ENCODE data around the gene TMEM198. TPM values are rescaled to one million over a fixed set of nuclear protein-coding genes. Genes with fewer than 3 reads are reported as not detected.
A peak's percentile ranks its signal among the peaks of the same experiment; 100 is the strongest.

The TMEM198 gene
- total RNA-seq, 1 experiment from 2014 or later: 2.3 TPM

DNA sequence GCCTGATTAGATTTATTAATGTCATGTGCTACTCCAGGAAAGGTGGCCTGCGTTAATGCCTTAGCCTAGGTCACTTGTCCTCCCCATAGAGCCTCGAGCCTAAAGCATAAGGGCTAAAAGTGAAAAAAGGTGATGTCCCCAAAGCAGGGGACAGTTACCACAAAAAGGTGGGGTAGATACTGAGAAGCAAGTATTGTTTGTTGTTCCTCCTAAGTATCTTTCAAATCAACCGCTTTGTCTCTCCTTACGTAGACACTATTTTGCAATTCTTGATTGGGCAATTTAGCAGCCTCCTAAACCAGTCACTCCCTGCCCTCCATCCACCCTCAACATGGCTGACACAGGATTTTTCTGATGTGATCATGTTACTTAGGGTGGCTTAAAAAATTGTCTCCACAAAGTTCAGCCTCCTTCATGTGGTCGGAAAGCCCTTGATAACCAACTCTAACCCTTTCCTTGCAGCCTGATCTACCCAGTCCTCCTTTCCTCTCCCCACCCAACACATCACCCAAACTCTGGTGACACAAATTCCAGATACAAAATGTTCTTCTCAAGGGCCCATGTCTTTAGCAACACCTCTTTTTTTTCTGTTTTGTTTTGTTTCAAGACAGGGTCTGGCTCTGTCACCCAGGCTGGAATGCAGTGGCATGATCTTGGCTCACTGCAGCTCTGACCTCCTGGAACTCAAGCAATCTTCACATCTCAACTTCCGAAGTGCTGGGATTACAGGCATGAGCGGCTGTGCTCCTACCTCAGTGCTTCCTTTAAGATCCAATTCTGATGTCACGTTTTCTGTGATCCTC is 35.2 kb downstream of the TMEM198 start:
- DNase-seq (ENCODE audit: low read depth): no peak

DNA sequence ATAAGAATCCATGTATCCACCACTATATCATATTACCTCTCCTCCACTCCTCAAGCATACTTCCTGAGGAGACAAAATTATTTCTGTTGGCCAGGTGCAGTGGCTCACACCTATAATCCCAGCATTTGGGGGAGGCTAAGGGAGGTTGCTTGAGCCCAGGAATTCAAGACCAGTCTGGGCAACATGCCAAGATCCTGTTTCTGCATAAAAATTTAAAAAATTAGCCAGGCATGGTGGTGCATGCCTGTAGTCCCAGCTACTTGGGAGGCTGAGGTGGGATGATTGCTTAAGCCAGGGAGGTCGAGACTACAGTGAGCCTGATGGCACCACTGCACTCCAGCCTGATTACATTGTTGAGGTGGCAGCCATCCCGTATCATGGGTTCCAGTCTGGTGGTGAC is 37.5 kb downstream of the TMEM198 start:
- DNase-seq (ENCODE audit: low read depth): no peak

DNA sequence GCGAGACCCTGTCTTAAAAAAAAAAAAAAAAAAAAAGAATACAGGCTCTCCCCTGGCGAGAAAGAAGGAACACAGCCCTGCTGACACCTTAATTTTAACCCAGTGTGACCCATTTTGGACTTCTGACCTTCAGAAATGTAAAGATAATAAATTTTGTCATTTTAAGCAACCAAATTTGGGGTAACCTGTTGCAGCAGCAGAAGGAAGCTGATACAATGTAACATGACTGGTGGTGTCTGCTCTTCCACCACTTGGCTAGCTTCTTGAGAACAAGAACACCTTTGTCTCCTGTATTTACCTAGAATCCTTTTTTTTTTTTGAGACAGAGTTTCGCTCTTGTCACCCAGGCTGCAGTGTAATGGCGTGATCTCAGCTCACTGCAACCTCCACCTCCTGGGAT is 47.3 kb downstream of the TMEM198 start:
- DNase-seq (ENCODE audit: low read depth): no peak

DNA sequence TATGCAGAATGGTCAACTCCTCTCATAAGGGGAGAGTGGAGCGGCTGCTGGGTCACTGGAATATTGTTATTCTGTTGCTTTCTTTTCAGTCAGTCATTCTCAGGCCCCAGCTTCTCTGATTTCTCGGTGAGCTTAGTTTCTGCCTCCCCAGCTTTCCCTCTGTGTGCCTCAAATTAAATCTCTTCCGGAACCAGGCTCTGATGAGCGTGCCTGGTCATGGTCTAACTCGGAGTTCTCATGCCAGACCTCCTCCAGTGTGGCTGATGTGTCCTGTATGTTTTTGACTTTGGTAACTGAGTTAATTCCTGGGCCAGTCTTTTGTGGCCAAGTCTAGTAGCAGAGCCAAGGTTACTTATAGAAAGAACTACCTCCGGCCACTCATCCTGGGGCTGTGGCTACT is 48.9 kb downstream of the TMEM198 start:
- DNase-seq (ENCODE audit: low read depth): peak; percentile 45

DNA sequence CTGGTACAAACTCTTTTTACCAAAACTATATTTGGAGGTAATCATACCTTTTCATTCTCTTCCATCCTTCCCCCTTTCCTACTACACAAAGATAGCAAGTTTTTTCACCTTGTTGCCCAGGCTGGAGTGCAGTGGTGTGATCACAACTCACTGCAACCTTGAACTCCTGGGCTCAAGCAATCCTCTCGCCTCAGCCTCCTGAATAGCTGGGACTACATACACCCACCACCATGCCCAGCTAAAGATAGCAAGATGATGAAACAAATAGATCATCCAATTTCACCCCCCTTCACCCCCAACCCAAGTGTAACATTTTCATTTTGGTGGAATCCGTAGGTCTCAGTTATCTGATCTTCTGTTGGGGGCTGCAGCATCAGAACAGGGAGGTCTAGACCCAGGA is 49.3 kb downstream of the TMEM198 start:
- DNase-seq (ENCODE audit: low read depth): no peak

DNA sequence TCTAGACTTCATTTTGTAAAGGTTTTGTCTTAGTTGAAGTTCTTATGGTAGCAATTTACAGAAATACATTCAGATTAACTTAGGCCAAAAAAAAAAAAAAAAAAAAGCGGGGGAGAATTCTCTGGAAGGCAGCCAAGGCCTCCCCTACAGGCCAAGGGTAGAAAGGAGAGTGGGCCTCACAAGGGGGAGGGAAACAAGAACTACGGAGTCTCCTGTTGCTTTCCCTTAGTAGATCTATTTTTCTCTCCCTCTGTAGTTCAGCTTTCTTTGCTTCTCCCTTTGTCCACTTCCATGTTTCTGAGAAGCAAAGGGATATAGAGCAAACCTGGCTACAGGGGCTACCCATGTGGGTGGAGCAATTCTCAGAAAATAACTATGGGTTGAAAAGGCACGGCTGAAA is 51.4 kb downstream of the TMEM198 start:
- DNase-seq (ENCODE audit: low read depth): no peak

DNA sequence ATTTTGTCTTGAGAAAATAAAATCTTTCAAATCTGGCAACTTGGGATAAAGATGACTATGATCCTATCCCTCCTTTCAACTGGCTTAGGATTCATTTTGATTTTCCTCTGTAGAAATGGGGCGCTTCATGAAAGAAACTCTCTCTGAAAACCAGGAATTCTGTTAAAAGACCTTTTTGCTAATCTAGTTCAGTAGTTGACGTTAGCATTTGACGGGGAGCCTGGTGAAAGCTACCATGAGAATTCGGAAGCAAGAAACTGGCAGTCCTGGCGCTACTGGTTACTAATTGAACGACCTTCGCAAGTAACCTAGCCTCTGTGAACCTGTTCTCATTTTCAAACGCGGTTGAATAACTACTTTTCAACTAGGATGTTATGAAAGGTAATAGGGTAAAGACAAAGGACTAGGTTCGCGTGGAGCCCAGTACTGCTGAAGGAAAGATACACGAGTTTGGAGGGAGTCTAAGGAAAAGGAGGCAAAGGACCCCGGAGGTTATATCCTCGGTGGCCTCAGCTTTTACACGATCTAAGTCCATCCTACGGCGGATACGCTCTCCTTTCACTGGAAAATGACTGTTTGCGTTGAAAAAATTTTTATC is 53.2 kb downstream of the TMEM198 start:
- peak; percentile 30 for DNase-seq (ENCODE audit: low read depth)

DNA sequence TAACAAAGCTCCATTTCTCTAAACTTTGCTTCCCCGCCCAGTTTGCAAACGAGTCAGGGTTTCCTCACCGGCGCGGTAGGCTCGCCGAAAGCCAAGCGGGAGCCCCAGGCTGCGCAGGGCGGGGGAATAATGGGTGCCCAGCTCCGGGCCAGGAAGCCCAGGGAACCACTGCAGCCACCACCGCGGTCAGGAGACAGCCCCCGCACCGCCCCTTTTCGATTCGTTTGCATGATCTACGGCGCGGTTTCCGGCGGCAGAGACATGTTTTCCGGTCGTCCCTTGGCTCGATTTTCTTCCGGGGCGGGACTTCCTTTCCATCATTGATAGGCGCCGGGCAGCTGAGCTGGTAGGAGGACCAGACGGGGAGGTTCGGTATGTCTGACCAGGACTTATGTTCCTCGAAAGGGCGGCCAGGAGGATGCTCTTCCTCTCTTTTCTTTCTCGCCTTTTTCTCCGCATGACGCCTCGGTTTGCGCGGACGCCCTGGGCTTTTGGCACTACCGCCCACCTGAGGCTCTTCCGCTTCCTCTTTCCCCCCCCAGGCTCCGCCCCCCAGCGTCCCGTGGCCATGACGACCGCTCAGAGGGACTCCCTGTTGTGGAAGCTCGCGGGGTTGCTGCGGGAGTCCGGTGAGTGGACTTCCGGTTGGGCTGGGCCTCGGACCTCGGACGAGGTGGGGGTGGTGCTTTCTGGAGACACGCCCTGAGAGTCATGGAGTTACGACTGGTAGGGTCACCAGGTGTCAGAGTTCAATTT is 53.9 kb downstream of the TMEM198 start, which contains the start of gene STK11IP:
Gene STK11IP (plus strand): TSS at position 306 of the 756 bp plus-strand sequence. CDS start 263 bp downstream, at position 569.
- DNase-seq (ENCODE audit: low read depth): peak; percentile 98

DNA sequence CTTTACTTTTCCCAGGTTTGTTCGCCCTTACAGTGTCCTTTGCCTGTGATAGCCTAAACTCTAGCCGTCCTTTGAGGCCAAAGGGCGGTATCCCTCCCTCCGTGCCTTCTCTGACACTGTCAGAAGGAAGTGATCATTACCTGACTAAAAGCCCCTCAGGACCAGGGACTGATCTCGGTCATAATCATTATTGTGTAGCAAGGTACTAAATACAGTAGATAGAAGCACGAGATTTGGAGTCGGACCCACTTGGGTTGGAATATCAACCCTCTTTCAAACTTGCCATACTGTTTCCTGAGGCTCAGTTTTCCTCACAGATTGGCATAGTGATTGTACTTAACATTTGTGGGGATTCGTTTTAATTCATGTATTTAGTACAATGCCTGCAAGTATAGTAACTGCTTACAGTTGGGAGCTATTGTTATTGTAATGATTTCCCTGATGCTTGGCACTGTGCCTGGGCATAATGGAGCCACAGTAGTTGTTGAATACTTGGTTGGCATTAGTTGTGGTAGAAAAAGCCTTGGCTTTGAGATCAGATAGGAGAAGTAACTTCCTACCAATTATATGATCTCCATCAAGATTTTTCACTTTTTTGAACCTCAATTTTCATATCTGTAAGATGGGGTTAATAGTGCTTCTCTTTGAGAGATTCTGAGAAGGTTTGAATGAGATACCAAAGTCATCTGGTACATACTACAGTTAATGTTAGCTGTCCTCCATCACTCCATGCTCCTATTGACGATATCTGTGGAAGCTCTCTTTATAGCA is 54.7 kb downstream of the TMEM198 start:
- no peak for DNase-seq (ENCODE audit: low read depth)

Other genes with a start within 250 kb of the TMEM198 start
- 3.2 and 4.4 TPM in 2 replicates for gene PTPRN, start 234.6 kb upstream of the TMEM198 start, total RNA-seq (2014; rRNA removed; shearing (Covaris generic))
- gene RESP18, start 211.3 kb upstream of the TMEM198 start, total RNA-seq (2014; rRNA removed; shearing (Covaris generic)): not detected in 2 replicates
- 80.4 and 101 TPM in 2 replicates for gene DNPEP, start 156.1 kb upstream of the TMEM198 start, total RNA-seq (2014; rRNA removed; shearing (Covaris generic))
- 0.20 and 0.60 TPM in 2 replicates for gene DES, start 125.7 kb upstream of the TMEM198 start, total RNA-seq (2014; rRNA removed; shearing (Covaris generic))
- gene SPEG, start 109.2 kb upstream of the TMEM198 start, total RNA-seq (2014; rRNA removed; shearing (Covaris generic)): 32.7 and 33.3 TPM in 2 replicates
- 87.5 and 91.9 TPM in 2 replicates for gene GMPPA, start 45.1 kb upstream of the TMEM198 start, total RNA-seq (2014; rRNA removed; shearing (Covaris generic))
- 0.10 TPM in 1 of 2 replicates, not detected in the other for gene ASIC4, start 29.5 kb upstream of the TMEM198 start, total RNA-seq (2014; rRNA removed; shearing (Covaris generic))
- gene CHPF, start 219 bp upstream of the TMEM198 start, total RNA-seq (2014; rRNA removed; shearing (Covaris generic)): 73.7 and 98.6 TPM in 2 replicates
- 41.5 and 42.8 TPM in 2 replicates for gene OBSL1, start 27.5 kb downstream of the TMEM198 start, total RNA-seq (2014; rRNA removed; shearing (Covaris generic))
- 0.10 and 0.12 TPM in 2 replicates for gene INHA, start 28.3 kb downstream of the TMEM198 start, total RNA-seq (2014; rRNA removed; shearing (Covaris generic))
- 16.8 and 20.7 TPM in 2 replicates for gene STK11IP, start 53.8 kb downstream of the TMEM198 start, total RNA-seq (2014; rRNA removed; shearing (Covaris generic))
- gene SLC4A3, start 83.6 kb downstream of the TMEM198 start, total RNA-seq (2014; rRNA removed; shearing (Covaris generic)): 2.8 and 3.0 TPM in 2 replicates

All from RPMI7951 (cell line).